ENCODE results near the gene ASB13.

DNA sequence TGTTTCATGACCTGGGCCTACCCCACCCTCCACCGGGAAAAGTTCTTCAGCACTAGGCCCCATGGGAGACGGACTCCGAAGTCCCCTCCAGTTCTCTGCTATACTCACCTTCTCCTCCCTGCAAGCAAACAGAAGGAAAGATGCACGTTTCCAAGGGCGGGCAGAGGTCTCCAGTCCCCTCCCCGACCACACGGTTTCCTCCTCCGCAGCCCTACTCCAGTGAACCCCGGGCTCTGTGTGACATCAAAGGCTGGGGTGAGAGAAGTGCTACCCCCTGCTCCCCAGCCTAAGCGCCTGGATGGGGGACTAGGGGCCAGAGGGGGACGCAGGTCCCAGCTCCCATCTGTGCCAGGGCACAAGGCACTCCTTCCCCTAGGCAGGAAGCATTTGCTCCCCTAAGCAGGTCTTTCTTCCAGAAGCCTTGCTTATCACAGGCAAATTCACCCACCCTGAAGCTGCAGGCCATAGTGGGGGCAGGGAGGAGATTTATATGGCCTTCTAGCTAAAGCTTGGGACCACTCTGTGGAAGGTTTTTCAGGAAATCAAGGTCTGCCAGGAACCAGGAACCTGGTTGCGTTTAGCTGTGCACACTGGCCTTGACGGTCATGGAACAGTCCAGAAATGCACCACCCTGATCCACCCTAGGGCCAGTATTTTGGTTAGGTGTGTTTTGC, 52.8 kb downstream of the ASB13 start:
- TF ChIP-seq POLR2AphosphoS5 (IDR thresholded peaks at IDR 0.05) (no peak), POLR2A (IDR thresholded peaks at IDR 0.05) (no peak)
- TF ChIP-seq, protein P1, sequence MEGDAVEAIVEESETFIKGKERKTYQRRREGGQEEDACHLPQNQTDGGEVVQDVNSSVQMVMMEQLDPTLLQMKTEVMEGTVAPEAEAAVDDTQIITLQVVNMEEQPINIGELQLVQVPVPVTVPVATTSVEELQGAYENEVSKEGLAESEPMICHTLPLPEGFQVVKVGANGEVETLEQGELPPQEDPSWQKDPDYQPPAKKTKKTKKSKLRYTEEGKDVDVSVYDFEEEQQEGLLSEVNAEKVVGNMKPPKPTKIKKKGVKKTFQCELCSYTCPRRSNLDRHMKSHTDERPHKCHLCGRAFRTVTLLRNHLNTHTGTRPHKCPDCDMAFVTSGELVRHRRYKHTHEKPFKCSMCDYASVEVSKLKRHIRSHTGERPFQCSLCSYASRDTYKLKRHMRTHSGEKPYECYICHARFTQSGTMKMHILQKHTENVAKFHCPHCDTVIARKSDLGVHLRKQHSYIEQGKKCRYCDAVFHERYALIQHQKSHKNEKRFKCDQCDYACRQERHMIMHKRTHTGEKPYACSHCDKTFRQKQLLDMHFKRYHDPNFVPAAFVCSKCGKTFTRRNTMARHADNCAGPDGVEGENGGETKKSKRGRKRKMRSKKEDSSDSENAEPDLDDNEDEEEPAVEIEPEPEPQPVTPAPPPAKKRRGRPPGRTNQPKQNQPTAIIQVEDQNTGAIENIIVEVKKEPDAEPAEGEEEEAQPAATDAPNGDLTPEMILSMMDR (IDR thresholded peaks at IDR 0.05), result no peak
